Measurements from ENCODE around the gene RAP1GAP.

RAP1GAP gene

GRCh38 chr1:21625390-21626190, 43.6 kb downstream of the RAP1GAP start:
- no peak for DNase-seq (ENCODE audit: low read depth)

GRCh38 chr1:21624571-21625389, 44.4 kb downstream of the RAP1GAP start:
- no peak for DNase-seq (ENCODE audit: low read depth)

DNA sequence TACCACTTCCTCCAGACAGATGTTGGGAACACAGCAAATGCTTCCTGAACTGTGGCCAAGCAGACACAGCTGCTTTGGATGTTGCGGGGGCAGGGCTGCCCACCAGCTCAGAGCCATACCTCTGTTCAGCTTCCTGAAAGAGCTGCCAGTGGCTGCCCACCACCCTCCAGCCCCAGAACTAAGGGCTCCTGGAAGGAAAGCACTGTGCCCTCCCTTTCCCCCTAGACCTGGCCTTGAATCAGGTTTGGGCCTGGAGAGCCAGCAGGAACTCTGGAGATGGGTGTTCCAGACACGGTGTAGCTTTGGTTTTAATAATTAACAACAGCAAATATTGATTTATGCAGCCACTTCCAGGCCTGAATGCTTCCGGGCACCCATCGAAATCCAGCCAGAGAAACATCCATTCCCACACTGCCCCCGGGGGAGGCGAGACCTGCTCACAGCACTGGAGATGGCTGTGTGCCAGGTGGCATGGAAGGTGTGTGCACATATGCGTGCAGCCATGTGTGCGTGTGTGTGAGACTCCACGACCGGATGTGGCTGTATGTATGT, 45.7 kb downstream of the RAP1GAP start:
- DNase-seq (ENCODE audit: low read depth): no peak

DNA sequence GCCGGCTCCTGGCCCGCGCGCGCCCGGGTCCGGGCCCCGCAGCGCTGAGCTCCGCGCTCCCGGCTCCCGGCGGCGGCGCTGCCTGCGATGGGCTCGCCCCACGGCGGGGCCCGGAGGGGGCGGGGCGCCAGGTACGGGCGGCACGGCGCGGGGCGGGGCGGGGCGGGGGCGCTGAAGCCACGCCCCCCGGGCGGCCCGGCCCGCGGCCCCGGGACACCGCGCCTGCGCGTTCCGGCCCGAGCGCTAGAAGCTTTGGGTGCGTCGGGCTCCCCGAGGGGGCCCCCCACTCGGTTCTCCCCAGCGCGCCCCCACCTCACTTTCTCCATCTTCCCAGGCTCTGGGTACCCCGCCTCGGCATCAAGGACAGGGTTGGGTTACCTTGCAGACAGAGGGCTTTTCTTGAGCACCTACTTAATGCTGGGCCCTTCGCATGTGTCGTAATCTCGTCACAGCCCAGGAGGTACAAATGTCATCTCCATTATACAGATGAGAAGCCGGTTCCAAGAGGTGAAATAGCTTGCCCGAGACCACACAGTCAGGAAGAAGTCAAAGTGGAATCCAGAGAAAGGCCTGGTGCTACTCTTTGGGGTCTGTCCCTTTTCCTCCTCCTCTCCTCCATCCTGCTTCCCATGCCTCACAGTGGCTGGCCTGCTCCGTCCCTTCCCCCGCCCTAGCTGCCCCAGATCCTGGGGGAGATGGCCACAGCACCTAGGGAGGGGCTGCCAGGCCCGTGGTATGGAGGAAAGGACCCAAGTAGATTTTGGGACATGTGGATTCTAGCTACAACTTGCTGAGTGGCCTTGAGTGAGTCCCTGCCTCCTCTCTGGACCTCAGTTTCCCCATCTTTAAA, 46.5 kb downstream of the RAP1GAP start:
- DNase-seq (ENCODE audit: low read depth): no peak

- no peak for DNase-seq (ENCODE audit: low read depth)
These were observed 47.3 kb downstream of the RAP1GAP start for GRCh38 chr1:21621761-21622436.

- DNase-seq (ENCODE audit: low read depth): no peak
These were observed 48.1 kb downstream of the RAP1GAP start for GRCh38 chr1:21621051-21621450.

DNA sequence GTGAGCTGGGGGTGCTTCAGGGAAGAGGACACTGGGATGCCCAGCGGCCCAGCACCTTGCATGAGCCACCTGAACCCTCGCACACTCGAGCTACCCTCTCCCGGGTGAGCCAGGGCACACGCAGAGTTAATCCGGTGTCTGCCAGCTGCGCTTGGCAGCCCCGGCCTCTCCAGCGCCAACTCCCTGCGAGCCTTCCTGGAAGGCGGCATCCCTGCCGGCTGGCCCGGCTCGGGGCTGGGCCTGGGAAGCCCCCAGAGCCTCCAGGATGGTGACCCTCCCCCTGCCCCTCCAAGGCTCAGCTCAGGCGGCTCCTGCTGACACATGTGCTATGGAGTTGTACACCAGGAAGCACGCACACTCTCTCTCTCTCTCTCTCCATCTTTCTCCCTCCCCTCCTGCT, 48.7 kb downstream of the RAP1GAP start:
- DNase-seq (ENCODE audit: low read depth): no peak

GRCh38 chr1:21620011-21620410, 49.1 kb downstream of the RAP1GAP start:
- DNase-seq (ENCODE audit: low read depth): no peak

GRCh38 chr1:21619375-21619947, 49.7 kb downstream of the RAP1GAP start:
- no peak for DNase-seq (ENCODE audit: low read depth)

- no peak for DNase-seq (ENCODE audit: low read depth)
These were observed 50.4 kb downstream of the RAP1GAP start for GRCh38 chr1:21618561-21619374.

DNA sequence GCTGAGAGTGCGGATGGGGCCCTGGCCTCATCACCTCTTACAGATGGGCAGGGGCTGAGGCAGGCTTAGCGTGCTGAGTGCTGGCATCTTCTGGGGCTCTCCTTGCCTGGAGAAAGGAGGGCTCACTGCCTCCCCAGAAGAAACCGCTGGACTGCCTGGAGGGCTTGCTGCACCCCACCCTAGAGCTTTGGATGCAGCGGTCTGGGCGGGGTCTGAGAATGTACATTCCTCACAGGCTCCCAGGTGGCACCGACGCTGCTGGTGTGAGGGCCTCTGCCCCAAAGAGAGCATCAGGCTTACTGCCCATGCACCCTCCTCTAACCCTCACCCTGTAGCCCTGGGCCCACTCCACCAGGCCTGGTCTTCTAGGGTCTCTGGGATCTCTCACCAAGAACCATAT, 51.1 kb downstream of the RAP1GAP start:
- DNase-seq (ENCODE audit: low read depth): no peak

DNA sequence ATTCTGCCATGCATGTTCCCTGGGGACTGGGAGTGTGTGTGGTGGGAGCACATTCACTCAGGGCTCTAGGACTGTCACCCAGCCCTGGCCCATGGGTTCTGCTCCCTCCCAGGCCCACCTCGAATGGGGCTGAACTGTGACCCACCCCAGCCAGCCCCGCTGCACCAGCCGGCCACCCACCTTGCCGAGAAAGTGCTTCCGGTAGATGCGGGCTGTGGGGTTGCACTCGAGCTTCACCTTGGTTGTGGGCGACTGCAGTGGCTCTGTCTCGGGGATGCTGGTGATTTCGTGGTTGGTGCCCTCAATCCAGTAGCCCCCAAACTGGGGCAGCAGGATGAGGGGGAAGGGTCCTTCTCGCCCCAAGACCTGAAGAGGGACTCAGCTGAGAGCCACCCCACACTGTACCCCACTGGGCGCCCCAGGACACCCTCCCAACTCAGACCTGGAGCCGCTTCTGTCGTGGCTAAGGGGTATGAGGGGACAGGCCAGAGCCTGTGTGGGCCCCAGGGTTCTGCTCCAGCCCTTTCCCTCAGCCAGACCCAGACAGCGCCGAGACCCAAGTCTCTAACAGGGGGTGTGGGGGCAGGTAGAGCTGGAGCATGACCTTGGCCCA, 51.9 kb downstream of the RAP1GAP start:
- no peak for DNase-seq (ENCODE audit: low read depth)

GRCh38 chr1:21616372-21616771, 52.8 kb downstream of the RAP1GAP start:
- DNase-seq (ENCODE audit: low read depth): no peak

GRCh38 chr1:21614419-21615115, 54.6 kb downstream of the RAP1GAP start:
- no peak for DNase-seq (ENCODE audit: low read depth)

DNA sequence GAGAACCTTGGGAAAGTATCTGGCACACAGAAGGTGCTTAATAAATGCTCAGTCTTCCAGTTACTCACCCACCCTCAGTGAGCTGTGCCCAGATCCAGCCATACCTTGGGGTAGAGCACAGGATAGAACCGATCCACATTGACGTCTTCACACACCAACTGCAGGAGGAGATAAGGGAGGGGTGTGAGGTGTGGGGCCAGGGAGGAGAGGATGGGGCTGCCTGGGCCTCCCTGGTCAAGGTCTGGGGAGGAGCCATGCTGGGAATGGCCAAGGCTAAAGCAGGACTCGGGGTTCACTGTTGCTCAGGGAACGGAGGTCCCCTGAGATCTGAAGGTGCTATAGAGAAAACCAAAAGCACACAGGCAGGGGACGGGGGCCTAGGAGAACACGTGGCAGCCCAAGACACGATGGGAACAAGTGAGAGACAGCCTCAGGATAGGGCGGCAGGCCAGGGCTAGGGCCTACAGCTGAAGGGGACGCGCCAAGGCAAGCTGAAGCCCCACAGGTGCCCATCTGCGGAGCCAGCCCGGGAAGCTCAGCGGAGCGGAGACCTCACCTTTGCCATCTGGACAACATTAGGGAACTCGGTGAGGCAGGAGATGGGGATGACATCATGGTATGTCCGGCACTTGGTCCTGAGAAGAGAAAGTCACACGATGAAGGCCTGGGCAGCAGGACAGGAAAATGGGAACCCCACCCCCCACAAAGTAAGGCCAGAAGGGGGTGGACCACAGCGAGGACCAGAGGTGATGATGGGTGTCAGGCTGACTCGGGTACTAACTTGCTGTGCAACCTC, 55.9 kb downstream of the RAP1GAP start:
- DNase-seq (ENCODE audit: low read depth): no peak

DNA sequence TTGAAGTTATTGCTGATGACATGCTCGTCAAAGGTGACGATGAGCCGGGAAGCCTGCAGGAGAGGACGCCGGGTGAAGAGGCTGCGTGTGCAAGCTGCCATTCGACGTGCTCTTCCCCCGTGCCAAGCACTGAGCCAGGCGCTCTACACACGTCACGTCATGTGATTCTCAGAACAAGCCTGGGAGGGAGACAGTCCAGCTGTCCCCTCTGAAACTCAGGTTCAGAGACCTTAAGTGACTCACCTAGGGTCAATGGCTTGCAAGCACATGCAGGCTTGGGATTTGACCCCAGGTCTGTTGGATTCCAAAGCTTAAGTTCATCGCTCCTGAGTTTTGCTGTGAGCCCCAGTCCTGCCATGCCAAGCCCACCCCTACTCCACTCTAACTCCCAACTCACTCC, 57.1 kb downstream of the RAP1GAP start:
- DNase-seq (ENCODE audit: low read depth): no peak

DNA sequence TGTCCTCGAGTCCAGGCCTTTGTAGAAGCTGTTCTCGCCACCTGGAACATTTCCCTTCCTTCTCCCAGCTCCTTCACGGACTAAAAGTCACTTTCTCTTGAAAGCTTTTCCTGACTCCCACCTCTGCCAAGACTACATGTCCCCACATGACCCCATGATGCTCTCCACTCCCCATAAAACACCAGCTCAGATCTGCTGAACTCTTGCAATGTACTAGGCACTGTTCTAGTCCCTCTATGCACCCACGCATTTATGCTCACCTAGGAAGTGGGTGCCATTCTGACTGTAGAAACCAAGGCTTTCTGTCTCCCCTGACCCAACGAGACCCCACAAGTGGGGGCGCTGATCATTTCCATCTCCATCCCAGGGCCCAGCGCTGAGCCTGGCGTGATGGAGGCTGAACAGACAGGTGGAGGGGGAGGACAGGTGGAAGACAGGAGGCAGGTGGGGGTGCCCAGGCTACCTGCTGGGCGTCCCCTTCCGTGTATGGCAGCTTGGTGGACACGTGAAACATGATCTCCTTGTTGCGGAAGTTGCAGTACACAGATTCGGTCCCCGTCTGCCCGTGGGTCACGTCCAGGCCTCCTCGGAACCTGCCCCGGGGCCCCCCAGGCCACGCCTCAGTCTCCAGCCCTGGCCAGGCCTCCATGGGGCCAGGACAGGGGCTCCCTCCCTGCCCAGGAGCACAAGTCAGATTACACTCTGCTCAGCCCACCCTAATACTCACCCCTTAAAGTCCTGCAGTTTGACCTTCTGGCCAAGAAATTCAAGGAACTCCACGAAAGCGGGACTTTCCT, 58.0 kb downstream of the RAP1GAP start:
- no peak for DNase-seq (ENCODE audit: low read depth)

- no peak for DNase-seq (ENCODE audit: low read depth)
These were observed 59.1 kb downstream of the RAP1GAP start for GRCh38 chr1:21610027-21610426.
